DOHH2 (cell line): Measurements from ENCODE around the gene SLC8A1.

Experiments
- H3F3A ChIP-seq: fragments of 200-600 bp; sonication (generic), shearing (Covaris generic); 2 replicates; pipeline ENCODE4 v1.6.0; 2016; ENCODE audit warnings: antibody characterized with exemption, mild to moderate bottlenecking; ENCODE audit not compliant: control insufficient read depth, insufficient read depth
- H3K27ac ChIP-seq: fragments of 200-600 bp; sonication (generic); 2 replicates; pipeline ENCODE4 v1.5.1; 2014; ENCODE audit warnings: low read depth, mild to moderate bottlenecking, low read length, moderate library complexity
- H3K27me3 ChIP-seq: fragments of 200-600 bp; sonication (generic); 2 replicates; pipeline ENCODE4 v1.6.1; 2014; ENCODE audit warnings: mild to moderate bottlenecking, low read length, mixed read lengths; ENCODE audit not compliant: control insufficient read depth
- H3K36me3 ChIP-seq: fragments of 200-600 bp; sonication (generic); 2 replicates; pipeline ENCODE4 v1.6.1; 2014; ENCODE audit warnings: mild to moderate bottlenecking, low read length, moderate library complexity, mixed read lengths; ENCODE audit not compliant: control insufficient read depth
- H3K4me1 ChIP-seq: fragments of 200-600 bp; sonication (generic); 2 replicates; pipeline ENCODE4 v1.6.1; 2014; ENCODE audit warnings: mild to moderate bottlenecking, low read length, mixed read lengths; ENCODE audit not compliant: control insufficient read depth
- H3K4me2 ChIP-seq: fragments of 200-600 bp; sonication (generic); 2 replicates; pipeline ENCODE4 v1.6.0; 2014; ENCODE audit warnings: mild to moderate bottlenecking, low read length, moderate library complexity
- H3K4me3 ChIP-seq: fragments of 200-600 bp; sonication (generic); 2 replicates; pipeline ENCODE4 v1.5.1; 2014; ENCODE audit warnings: mild to moderate bottlenecking, low read length, mixed read lengths
- H3K79me2 ChIP-seq: fragments of 200-600 bp; sonication (generic); 2 replicates; pipeline ENCODE4 v1.6.1; 2014; ENCODE audit warnings: mild to moderate bottlenecking, low read length, mixed read lengths; ENCODE audit not compliant: control insufficient read depth
- H3K9me2 ChIP-seq: fragments of 200-600 bp; sonication (generic); replicated peaks from 2 replicates; pipeline ENCODE4 v1.6.1; 2014; ENCODE audit warnings: mild to moderate bottlenecking, low read length, mixed read lengths; ENCODE audit not compliant: control insufficient read depth
- H3K9me3 ChIP-seq: fragments of 200-600 bp; sonication (generic); 2 replicates; pipeline ENCODE4 v1.6.1; 2014; ENCODE audit warnings: antibody characterized with exemption, low read length, mixed read lengths; ENCODE audit not compliant: control insufficient read depth, insufficient read depth
- H4K20me1 ChIP-seq: fragments of 200-600 bp; sonication (generic); 2 replicates; pipeline ENCODE4 v1.6.0; 2014; ENCODE audit warnings: low read depth, mild to moderate bottlenecking, antibody characterized with exemption, low read length, moderate library complexity; ENCODE audit not compliant: control insufficient read depth, insufficient read depth
- EZH2phosphoT487 ChIP-seq: fragments of 200-600 bp; sonication (generic); IDR thresholded peaks from 2 replicates; pipeline ENCODE4 v1.6.1; 2017; ENCODE audit warnings: borderline replicate concordance, mild to moderate bottlenecking, antibody characterized with exemption, low read length, moderate library complexity, mixed read lengths
- TF ChIP-seq, protein P1 (sequence below): fragments of 200-600 bp; sonication (generic); IDR thresholded peaks from one replicate; pipeline ENCODE4 v1.5.1; 2014; ENCODE audit warnings: antibody characterized with exemption, mild to moderate bottlenecking, low read depth, low read length; ENCODE audit not compliant: poor library complexity, severe bottlenecking

SLC8A1 gene

DNA sequence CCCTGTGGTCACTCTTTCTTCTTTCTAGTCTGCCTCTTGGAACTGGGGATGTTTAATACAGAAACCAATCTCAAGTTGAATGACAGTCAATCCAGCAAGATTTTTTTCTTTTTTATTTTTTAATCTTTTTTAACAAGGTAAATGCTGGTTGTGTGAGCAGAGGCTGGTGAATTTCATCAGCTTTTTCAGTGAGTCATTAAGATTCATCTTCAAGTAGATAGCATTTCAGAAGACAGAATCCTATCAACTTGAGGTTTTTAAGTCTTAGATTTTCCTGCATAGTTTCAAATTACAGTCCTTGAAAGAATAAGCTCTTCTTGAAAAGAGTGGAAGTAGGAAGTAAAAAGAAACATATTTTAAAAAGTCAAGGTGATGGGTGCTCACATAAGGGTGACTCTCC, 12.4 kb downstream of the SLC8A1 start:
- Histone ChIP-seq H4K20me1 (no peaks in the 10 kb centered on the region), H3K79me2 (peaks cover 96% of the 10 kb centered on the region), H3K4me3 (no peak overlapping the region), H3K9me2 (no peaks in the 10 kb centered on the region), H3K36me3 (peaks cover 13% of the 10 kb centered on the region), H3K4me2 (no peak overlapping the region), H3F3A (0 out of 2 replicates have a peak, but pooled peaks cover 2% of the 10 kb centered on the region), H3K9me3 (no peaks in the 10 kb centered on the region), H3K4me1 (peaks cover 29% of the 10 kb centered on the region), H3K27me3 (no peaks in the 10 kb centered on the region), H3K27ac (no peak overlapping the region)
- TF ChIP-seq EZH2phosphoT487, result no peak
- TF ChIP-seq, protein P1, sequence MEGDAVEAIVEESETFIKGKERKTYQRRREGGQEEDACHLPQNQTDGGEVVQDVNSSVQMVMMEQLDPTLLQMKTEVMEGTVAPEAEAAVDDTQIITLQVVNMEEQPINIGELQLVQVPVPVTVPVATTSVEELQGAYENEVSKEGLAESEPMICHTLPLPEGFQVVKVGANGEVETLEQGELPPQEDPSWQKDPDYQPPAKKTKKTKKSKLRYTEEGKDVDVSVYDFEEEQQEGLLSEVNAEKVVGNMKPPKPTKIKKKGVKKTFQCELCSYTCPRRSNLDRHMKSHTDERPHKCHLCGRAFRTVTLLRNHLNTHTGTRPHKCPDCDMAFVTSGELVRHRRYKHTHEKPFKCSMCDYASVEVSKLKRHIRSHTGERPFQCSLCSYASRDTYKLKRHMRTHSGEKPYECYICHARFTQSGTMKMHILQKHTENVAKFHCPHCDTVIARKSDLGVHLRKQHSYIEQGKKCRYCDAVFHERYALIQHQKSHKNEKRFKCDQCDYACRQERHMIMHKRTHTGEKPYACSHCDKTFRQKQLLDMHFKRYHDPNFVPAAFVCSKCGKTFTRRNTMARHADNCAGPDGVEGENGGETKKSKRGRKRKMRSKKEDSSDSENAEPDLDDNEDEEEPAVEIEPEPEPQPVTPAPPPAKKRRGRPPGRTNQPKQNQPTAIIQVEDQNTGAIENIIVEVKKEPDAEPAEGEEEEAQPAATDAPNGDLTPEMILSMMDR, result no peak

DNA sequence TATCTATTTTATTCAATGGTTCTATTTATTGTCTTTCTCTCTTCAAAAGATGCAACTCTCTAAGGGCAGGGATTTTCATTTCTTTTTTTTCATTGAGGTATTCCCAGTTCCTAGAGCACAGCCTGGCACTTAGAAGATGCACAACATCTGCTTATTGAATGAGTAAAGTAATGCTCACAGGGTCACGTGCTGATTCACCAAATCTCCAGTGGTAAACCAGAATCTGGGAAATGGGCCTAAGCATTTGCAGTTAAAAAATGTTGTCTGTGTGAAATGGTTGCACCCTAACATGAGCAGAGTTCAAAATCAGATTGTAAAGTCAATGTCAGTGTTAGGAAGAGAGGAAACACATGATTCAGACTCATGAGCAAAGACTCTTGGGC, 15.8 kb downstream of the SLC8A1 start:
- no peak overlapping the region for H3K4me3 ChIP-seq
- H3K27ac ChIP-seq, result no peak overlapping the region
- H3K9me3 ChIP-seq, result no peaks in the 10 kb centered on the region
- peaks cover 96% of the 10 kb centered on the region for H3K79me2 ChIP-seq
- H3K4me1 ChIP-seq, result peaks cover 25% of the 10 kb centered on the region
- no peaks in the 10 kb centered on the region for H4K20me1 ChIP-seq
- H3K27me3 ChIP-seq, result no peaks in the 10 kb centered on the region
- no peak overlapping the region for H3K4me2 ChIP-seq
- H3F3A ChIP-seq, result no peaks in the 10 kb centered on the region
- H3K9me2 ChIP-seq, result no peaks in the 10 kb centered on the region
- H3K36me3 ChIP-seq, result peaks cover 3% of the 10 kb centered on the region
- no peak for TF ChIP-seq EZH2phosphoT487
- TF ChIP-seq, protein P1, result no peak

DNA sequence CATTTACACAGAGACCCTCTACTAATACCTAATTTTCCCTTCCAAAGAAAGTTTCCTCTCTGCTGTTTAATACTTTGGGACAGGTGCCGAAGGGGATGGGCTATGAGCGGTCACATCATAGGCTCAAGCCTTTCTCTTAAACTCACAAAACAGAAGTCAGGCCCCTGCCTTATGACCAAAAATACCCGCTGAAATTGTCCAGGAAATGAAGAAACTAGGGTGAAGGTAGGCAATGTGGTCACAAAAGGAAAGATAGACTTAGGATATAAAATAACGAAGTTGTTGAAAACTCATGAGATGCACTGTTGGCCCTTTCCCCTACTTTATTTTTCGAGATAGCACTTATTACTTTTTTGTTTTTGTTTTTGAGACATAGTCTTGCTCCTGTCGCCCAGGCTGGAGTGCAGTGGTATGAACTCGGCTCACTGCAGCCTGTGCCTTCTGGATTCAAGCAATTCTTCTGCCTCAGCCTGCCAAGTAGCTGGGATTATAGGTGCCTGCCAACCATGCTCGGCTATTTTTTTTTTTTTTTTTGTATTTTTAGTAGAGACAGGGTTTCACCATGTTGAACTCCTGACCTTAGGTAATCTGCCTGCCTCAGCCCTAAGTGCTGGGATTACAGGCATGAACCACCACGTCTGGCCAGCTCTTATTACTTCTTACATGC, 16.3 kb downstream of the SLC8A1 start:
- Histone ChIP-seq H3K4me2 (no peak overlapping the region), H3K79me2 (peaks cover 96% of the 10 kb centered on the region), H4K20me1 (no peaks in the 10 kb centered on the region), H3K4me3 (no peak overlapping the region), H3K9me2 (no peaks in the 10 kb centered on the region), H3F3A (no peaks in the 10 kb centered on the region), H3K4me1 (peaks cover 20% of the 10 kb centered on the region), H3K36me3 (peaks cover 6% of the 10 kb centered on the region), H3K9me3 (no peaks in the 10 kb centered on the region), H3K27me3 (no peaks in the 10 kb centered on the region), H3K27ac (no peak overlapping the region)
- TF ChIP-seq, protein P1, result no peak
- no peak for TF ChIP-seq EZH2phosphoT487
